Stomach (tissue), 9 donors: ENCODE data around the gene PRMT7. TPM values are rescaled to one million over a fixed set of nuclear protein-coding genes. Genes with fewer than 3 reads are reported as not detected.

Experiments used
- DNase-seq, 2 donors: peaks; one replicate each; pipeline versions ENCODE4 v3.0.0 to v3.0.0-alpha.2; 2013 to 2019
- H3K27ac ChIP-seq, 5 donors: fragments of 200-600 bp in 4 of 5; sonication (generic) in 4 of 5; one replicate each; pipeline ENCODE4 v1.5.1; 2013 to 2019; ENCODE audit warnings: mild to moderate bottlenecking in 1 of 5, moderate library complexity in 1 of 5
- H3K27me3 ChIP-seq, 3 donors: fragments of 200-600 bp; sonication (generic); one replicate each; pipeline ENCODE4 v1.5.1; 2017 to 2019; ENCODE audit warnings: mixed run types in 1 of 3
- H3K36me3 ChIP-seq, 4 donors: fragments of 200-600 bp; sonication (generic); 1 replicate in 3 of 4; 2 replicates in 1 of 4; pipeline ENCODE4 v1.5.1; 2016 to 2019
- H3K4me1 ChIP-seq, 4 donors: fragments of 200-600 bp; sonication (generic); one replicate each; pipeline ENCODE4 v1.5.1; 2016 to 2019
- H3K4me3 ChIP-seq, 4 donors: fragments of 200-600 bp; sonication (generic) in 3 of 4; one replicate each; pipeline ENCODE4 v1.5.1; 2016 to 2019; ENCODE audit warnings: mild to moderate bottlenecking in 1 of 4
- H3K9me3 ChIP-seq, 4 donors: fragments of 200-600 bp; sonication (generic); one replicate each; pipeline ENCODE4 v1.5.1; 2016 to 2019
- EP300 ChIP-seq: sonication (generic); formaldehyde crosslinking; IDR thresholded peaks from one replicate; pipeline ENCODE4 v1.6.1; 2017; ENCODE audit warnings: antibody characterized with exemption
- POLR2A ChIP-seq, 4 donors: fragments of 450-650 bp; IDR thresholded peaks; one replicate each; pipeline ENCODE4 v1.6.1; 2016; ENCODE audit warnings: antibody characterized with exemption in 4 of 4, control low read depth in 2 of 4, mild to moderate bottlenecking in 1 of 4, moderate library complexity in 1 of 4
- POLR2AphosphoS5 ChIP-seq, 3 donors: sonication (generic); formaldehyde crosslinking; IDR thresholded peaks; one replicate each; pipeline ENCODE4 v1.6.1; 2016; ENCODE audit warnings: antibody characterized with exemption in 3 of 3
- WGBS, 5 donors: extraction: QIAGEN DNeasy Blood & Tissue Kit in 3 of 5; methylation state at CpG; one replicate each; pipeline versions ENCODE4 v1.1.5 to v1.1.7; 2013 to 2018; 5-methylcytosine and 5-hydroxymethylcytosine counted together
- intact Hi-C: fragments of 100-400 bp; cut with DNase I; formaldehyde crosslinking; loops from one replicate; pipeline ENCODE4 v1.15.1; 2023; ENCODE audit warnings: low total_unique reads
- polyA plus RNA-seq, 3 donors: library from polyadenylated mRNA; stranded (reverse); fragments of 200-250 nt; gene quantifications; one replicate each; pipeline ENCODE4 v1.2.3, GENCODE V29; 2013
- total RNA-seq, 5 donors: library from RNA; depleted of rRNA; stranded (reverse); fragments of >200 nt; gene quantifications; one replicate each; pipeline versions ENCODE4 v1.1.0 to v1.2.3, GENCODE V29; 2014 to 2016
- TF ChIP-seq, protein P1 (sequence below), 7 experiments: fragments of 450-650 bp in 4 of 7; fragments of 200-600 bp in 3 of 7; sonication (generic) in 3 of 7; IDR thresholded peaks; one replicate each; pipeline ENCODE4 v1.5.1; 2016 to 2019; ENCODE audit warnings: antibody characterized with exemption in 7 of 7, control low read depth in 2 of 7, mild to moderate bottlenecking in 1 of 7
- donor health status: healthy with polysubstance abuse.
- donor health status: Bipolar disorder and iron deficiency.
- donor health status: healthy.

The PRMT7 gene
- total and polyA plus RNA-seq, 8 donors: 22.4 to 88.8 (median 37.2) TPM

DNA sequence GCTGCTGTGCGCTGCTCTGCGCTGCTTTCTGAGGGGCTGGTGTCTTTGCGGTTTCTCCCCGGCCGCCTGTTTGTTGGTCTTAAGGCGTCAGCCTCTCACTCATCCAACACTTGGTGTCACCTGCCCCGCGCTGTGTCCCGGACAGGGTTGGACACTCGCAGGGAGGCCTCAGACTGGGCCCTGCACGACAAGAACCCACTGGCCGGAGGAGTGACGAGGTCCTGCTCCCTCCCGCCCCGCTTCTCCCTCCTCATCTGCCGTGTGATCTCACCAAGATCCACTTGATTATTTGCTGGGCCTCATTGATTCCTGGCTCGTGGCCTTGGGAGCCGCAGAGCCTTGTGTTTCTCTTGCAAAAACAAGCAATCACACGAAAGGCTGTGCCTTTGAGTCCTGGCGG is 56.6 kb downstream of the PRMT7 start:
- H3K27ac ChIP-seq: no peak overlapping the region
- intact Hi-C loops: no loop called here
- no peak overlapping the region for H3K4me3 ChIP-seq
- TF ChIP-seq POLR2A (IDR thresholded peaks at IDR 0.05) (no peak), EP300 (no peak), POLR2AphosphoS5 (IDR thresholded peaks at IDR 0.05) (no peak)
- TF ChIP-seq, protein P1, sequence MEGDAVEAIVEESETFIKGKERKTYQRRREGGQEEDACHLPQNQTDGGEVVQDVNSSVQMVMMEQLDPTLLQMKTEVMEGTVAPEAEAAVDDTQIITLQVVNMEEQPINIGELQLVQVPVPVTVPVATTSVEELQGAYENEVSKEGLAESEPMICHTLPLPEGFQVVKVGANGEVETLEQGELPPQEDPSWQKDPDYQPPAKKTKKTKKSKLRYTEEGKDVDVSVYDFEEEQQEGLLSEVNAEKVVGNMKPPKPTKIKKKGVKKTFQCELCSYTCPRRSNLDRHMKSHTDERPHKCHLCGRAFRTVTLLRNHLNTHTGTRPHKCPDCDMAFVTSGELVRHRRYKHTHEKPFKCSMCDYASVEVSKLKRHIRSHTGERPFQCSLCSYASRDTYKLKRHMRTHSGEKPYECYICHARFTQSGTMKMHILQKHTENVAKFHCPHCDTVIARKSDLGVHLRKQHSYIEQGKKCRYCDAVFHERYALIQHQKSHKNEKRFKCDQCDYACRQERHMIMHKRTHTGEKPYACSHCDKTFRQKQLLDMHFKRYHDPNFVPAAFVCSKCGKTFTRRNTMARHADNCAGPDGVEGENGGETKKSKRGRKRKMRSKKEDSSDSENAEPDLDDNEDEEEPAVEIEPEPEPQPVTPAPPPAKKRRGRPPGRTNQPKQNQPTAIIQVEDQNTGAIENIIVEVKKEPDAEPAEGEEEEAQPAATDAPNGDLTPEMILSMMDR (IDR thresholded peaks at IDR 0.05): no peak
- 77 to 82% (median 78%) methylated on average over 18 to 20 of the region's 20 CpGs for WGBS, 5 donors
- peaks cover 0 to 19% (median 5%) of the 10 kb centered on the region in 4 donors for H3K4me1 ChIP-seq
- DNase-seq: no peak
- no peaks in the 10 kb centered on the region for H3K9me3 ChIP-seq
- peaks cover 0 to 42% (median 15%) of the 10 kb centered on the region in 4 donors for H3K36me3 ChIP-seq
- H3K27me3 ChIP-seq: peaks cover 0 to 46% (median 3%) of the 10 kb centered on the region in 3 donors

DNA sequence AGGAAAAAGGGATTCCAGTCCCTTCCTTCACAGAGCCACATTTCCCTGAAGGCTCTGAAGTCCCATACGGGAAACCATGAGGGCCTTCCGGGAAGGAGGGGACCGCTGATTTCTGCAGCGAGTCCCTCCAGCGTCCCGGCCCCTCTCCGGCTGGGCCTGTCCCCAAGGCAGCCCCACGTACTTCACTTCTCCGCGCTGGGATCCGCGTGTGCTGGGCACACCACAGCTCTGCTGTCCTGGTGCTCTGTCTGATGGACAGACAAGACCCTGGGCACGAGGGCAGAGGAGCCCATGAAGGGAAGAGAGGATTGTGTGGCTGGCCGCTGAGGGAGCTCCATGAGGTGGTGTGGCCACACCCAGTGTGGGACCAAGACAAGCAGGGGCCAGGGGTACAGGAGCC is 57.1 kb downstream of the PRMT7 start:
- intact Hi-C loops: no loop called here
- no peak for DNase-seq
- TF ChIP-seq POLR2AphosphoS5 (IDR thresholded peaks at IDR 0.05) (no peak), POLR2A (IDR thresholded peaks at IDR 0.05) (no peak), EP300 (no peak)
- TF ChIP-seq, protein P1 (IDR thresholded peaks at IDR 0.05): no peak
- Histone ChIP-seq H3K27ac (no peak overlapping the region), H3K36me3 (peaks cover 0 to 42% (median 15%) of the 10 kb centered on the region in 4 donors), H3K4me1 (peaks cover 0 to 19% (median 5%) of the 10 kb centered on the region in 4 donors), H3K9me3 (no peaks in the 10 kb centered on the region), H3K27me3 (peaks cover 0 to 46% (median 3%) of the 10 kb centered on the region in 3 donors), H3K4me3 (no peak overlapping the region)
- WGBS, 5 donors: 85 to 91% (median 88%) methylated on average over 14 of the region's 14 CpGs

DNA sequence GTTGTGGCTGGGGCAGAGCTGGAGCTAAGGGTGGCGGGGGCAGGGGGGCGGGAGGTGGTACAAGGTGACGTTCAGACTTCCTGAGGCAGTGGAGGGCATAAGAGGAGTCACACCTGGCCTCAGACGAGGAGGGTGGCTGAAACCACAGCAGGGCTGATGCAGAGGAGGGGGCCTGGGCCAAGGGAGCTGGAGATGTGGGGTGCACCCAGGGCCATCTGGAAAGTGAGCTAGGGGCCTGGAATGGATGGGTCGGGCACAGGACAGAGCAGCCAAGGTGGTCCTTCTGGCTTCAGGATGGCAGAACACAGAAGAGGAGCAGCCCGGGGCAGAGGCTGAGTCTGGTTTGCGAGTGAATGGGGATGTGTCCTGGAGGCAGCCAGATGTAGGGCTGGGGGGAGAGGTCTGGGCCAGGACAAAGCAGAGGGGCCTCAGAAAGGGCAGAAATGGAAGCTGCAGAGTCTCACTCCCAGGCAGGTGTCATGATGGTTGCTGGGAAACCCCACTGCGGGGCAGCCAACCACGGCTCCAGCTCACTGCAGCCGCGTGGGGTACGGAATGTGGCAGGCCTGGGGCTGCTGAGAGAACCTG is 57.6 kb downstream of the PRMT7 start:
- no peak overlapping the region for H3K4me3 ChIP-seq
- WGBS, 5 donors: 75 to 84% (median 79%) methylated on average over 11 to 12 of the region's 12 CpGs
- intact Hi-C loops: no loop called here
- H3K27me3 ChIP-seq: peaks cover 0 to 46% (median 3%) of the 10 kb centered on the region in 3 donors
- no peaks in the 10 kb centered on the region for H3K9me3 ChIP-seq
- H3K36me3 ChIP-seq: peaks cover 0 to 37% (median 15%) of the 10 kb centered on the region in 4 donors
- TF ChIP-seq, protein P1 (IDR thresholded peaks at IDR 0.05): no peak
- TF ChIP-seq POLR2AphosphoS5 (IDR thresholded peaks at IDR 0.05) (no peak), EP300 (no peak), POLR2A (IDR thresholded peaks at IDR 0.05) (no peak)
- peaks cover 0 to 19% (median 5%) of the 10 kb centered on the region in 4 donors for H3K4me1 ChIP-seq
- no peak overlapping the region for H3K27ac ChIP-seq
- DNase-seq: no peak

DNA sequence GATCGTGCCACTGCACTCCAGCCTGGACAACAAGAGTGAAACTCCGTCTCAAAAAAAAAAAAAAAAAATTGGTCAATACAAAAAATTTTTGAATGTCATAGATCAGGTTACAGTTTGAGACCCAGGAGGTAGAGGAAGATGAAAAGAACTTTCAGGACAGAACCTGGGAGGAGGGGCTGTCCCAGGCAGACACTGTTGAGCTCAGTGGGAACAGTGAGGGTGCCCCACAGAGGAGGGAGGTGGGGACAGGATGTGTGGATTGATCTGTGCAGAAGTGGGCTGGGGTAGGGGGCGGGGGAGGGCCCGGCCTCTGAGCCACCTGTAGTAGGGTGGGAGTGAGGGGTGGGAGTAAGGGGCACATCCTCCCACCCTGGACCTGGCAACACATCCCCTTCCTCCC is 58.3 kb downstream of the PRMT7 start:
- no peak overlapping the region for H3K27ac ChIP-seq
- no peaks in the 10 kb centered on the region for H3K9me3 ChIP-seq
- WGBS, 5 donors: 72 to 87% (median 83%) methylated on average over 3 to 4 of the region's 4 CpGs
- peaks cover 0 to 29% (median 12%) of the 10 kb centered on the region in 4 donors for H3K36me3 ChIP-seq
- intact Hi-C loops: no loop called here
- TF ChIP-seq EP300 (no peak), POLR2A (IDR thresholded peaks at IDR 0.05) (no peak), POLR2AphosphoS5 (IDR thresholded peaks at IDR 0.05) (no peak)
- TF ChIP-seq, protein P1 (IDR thresholded peaks at IDR 0.05): no peak
- no peak overlapping the region for H3K4me3 ChIP-seq
- DNase-seq: no peak
- H3K27me3 ChIP-seq: peaks cover 0 to 39% (median 3%) of the 10 kb centered on the region in 3 donors
- H3K4me1 ChIP-seq: peaks cover 0 to 19% (median 11%) of the 10 kb centered on the region in 4 donors
